Neuronal stem cell (in vitro differentiated cells): Measurements from ENCODE around the gene ZRANB1.

Source experiments
- DNase-seq: peaks from one replicate; pipeline ENCODE4 v3.0.0-alpha.2; 2013; ENCODE audit warnings: low spot score
- H2AFZ ChIP-seq: one replicate; pipeline ENCODE4 v1.6.1; 2013; ENCODE audit warnings: mild to moderate bottlenecking, low read length, inconsistent platforms
- H2AK5ac ChIP-seq: 2 replicates; pipeline ENCODE4 v1.6.1; 2013; ENCODE audit warnings: low read depth, mild to moderate bottlenecking, inconsistent platforms, low read length, moderate library complexity, mixed read lengths
- H2BK120ac ChIP-seq: 2 replicates; pipeline ENCODE4 v1.6.1; 2013; ENCODE audit warnings: low read depth, mild to moderate bottlenecking, inconsistent platforms, low read length, moderate library complexity, mixed read lengths
- H2BK12ac ChIP-seq: one replicate; pipeline ENCODE4 v1.6.1; 2013; ENCODE audit warnings: low read length, inconsistent platforms
- H2BK15ac ChIP-seq: 2 replicates; pipeline ENCODE4 v1.6.1; 2013; ENCODE audit warnings: mild to moderate bottlenecking, low read length, inconsistent platforms, mixed read lengths
- H2BK5ac ChIP-seq: one replicate; pipeline ENCODE4 v1.6.1; 2013; ENCODE audit warnings: inconsistent platforms, mild to moderate bottlenecking, low read length, moderate library complexity
- H3K14ac ChIP-seq: one replicate; pipeline ENCODE4 v1.6.1; 2013; ENCODE audit warnings: low read length, inconsistent platforms
- H3K18ac ChIP-seq: 2 replicates; pipeline ENCODE4 v1.6.1; 2013; ENCODE audit warnings: low read length, inconsistent platforms
- H3K23ac ChIP-seq: 2 replicates; pipeline ENCODE4 v1.6.1; 2013; ENCODE audit warnings: low read depth, mild to moderate bottlenecking, mixed read lengths, low read length, inconsistent platforms; ENCODE audit not compliant: poor library complexity
- H3K27ac ChIP-seq: replicated peaks from 3 replicates; pipeline ENCODE4 v1.5.1; 2013; ENCODE audit warnings: low read length, inconsistent platforms
- H3K27me3 ChIP-seq, 3 experiments: 2 replicates each; pipeline ENCODE4 v1.6.1; 2013; ENCODE audit warnings: low read length in 3 of 3, mild to moderate bottlenecking in 2 of 3, inconsistent platforms in 1 of 3, low read depth in 1 of 3, mixed read lengths in 1 of 3, moderate library complexity in 1 of 3; ENCODE audit not compliant: control insufficient read depth in 3 of 3, insufficient read depth in 3 of 3
- H3K36me3 ChIP-seq, 2 donors: replicated peaks in 1 of 2; 2 replicates each; pipeline ENCODE4 v1.6.1; 2013; ENCODE audit warnings: low read length in 2 of 2; ENCODE audit not compliant: control insufficient read depth in 2 of 2, insufficient read depth in 2 of 2
- H3K4ac ChIP-seq: 2 replicates; pipeline ENCODE4 v1.6.1; 2013; ENCODE audit warnings: inconsistent platforms, mild to moderate bottlenecking, low read length, moderate library complexity
- H3K4me1 ChIP-seq, 2 donors: 1 replicate in 1 of 2; 2 replicates in 1 of 2; pipeline ENCODE4 v1.6.1; 2013; ENCODE audit warnings: low read length in 2 of 2, low read depth in 1 of 2; ENCODE audit not compliant: control insufficient read depth in 2 of 2, insufficient read depth in 1 of 2
- H3K4me2 ChIP-seq: one replicate; pipeline ENCODE4 v1.6.1; 2013; ENCODE audit warnings: mild to moderate bottlenecking, low read length, inconsistent platforms; ENCODE audit not compliant: insufficient read depth, poor library complexity, severe bottlenecking
- H3K4me3 ChIP-seq, 2 donors: 2 replicates each; pipeline ENCODE4 v1.5.1; 2013; ENCODE audit warnings: low read length in 2 of 2, mild to moderate bottlenecking in 2 of 2, inconsistent platforms in 1 of 2, moderate library complexity in 1 of 2
- H3K79me1 ChIP-seq: one replicate; pipeline ENCODE4 v1.6.1; 2013; ENCODE audit warnings: low read depth, mild to moderate bottlenecking, inconsistent platforms, low read length, moderate library complexity
- H3K9ac ChIP-seq: one replicate; pipeline ENCODE4 v1.6.1; 2013; ENCODE audit warnings: mild to moderate bottlenecking, low read depth, low read length, inconsistent platforms; ENCODE audit not compliant: poor library complexity
- H3K9me3 ChIP-seq, 2 donors: replicated peaks in 1 of 2; 2 replicates each; pipeline versions ENCODE3 to v1.6.1; 2013; ENCODE audit warnings: low read length in 2 of 2, mild to moderate bottlenecking in 2 of 2, inconsistent platforms in 1 of 2, low read depth in 1 of 2, mixed read lengths in 1 of 2, moderate library complexity in 1 of 2; ENCODE audit not compliant: control insufficient read depth in 2 of 2, insufficient read depth in 1 of 2
- H4K8ac ChIP-seq: one replicate; pipeline ENCODE4 v1.6.1; 2013; ENCODE audit warnings: low read depth, mild to moderate bottlenecking, inconsistent platforms, low read length, moderate library complexity
- H4K91ac ChIP-seq: one replicate; pipeline ENCODE4 v1.6.1; 2013; ENCODE audit warnings: low read length, low read depth, mild to moderate bottlenecking, inconsistent platforms; ENCODE audit not compliant: poor library complexity
- WGBS, 2 donors: extraction: QIAGEN DNeasy Blood & Tissue Kit; methylation state at CpG; one replicate each; pipeline ENCODE4 v1.1.7; 2013; ENCODE audit warnings: missing lambda C conversion rate in 2 of 2, mixed read lengths in 1 of 2; ENCODE audit not compliant: insufficient read length in 2 of 2, insufficient replicate concordance in 1 of 2; ENCODE audit errors: extremely low coverage in 2 of 2; 5-methylcytosine and 5-hydroxymethylcytosine counted together

The ZRANB1 gene

GRCh38 chr10:124918906-124919305 is 23.0 kb upstream of the ZRANB1 start:
- Histone ChIP-seq H3K36me3 (peaks cover 0 to 14% of the 10 kb centered on the region in 2 donors), H3K27ac (no peak overlapping the region), H4K8ac (no peak overlapping the region), H3K4me1 (peaks cover 3 to 6% of the 10 kb centered on the region in 2 donors), H3K18ac (no peak overlapping the region), H2BK15ac (no peak overlapping the region), H3K23ac (no peak overlapping the region), H4K91ac (no peak overlapping the region), H3K4ac (no peak overlapping the region), H2AK5ac (no peak overlapping the region), H3K9ac (no peak overlapping the region), H2BK5ac (no peak overlapping the region), H2AFZ (no peak overlapping the region), H3K27me3 (no peaks in the 10 kb centered on the region), H3K4me3 (peak overlapping the region in 1 of 2 donors; percentile 86), H3K79me1 (peaks cover 3% of the 10 kb centered on the region), H2BK12ac (no peak overlapping the region), H3K9me3 (no peaks in the 10 kb centered on the region), H3K14ac (no peak overlapping the region), H3K4me2 (no peak overlapping the region), H2BK120ac (no peak overlapping the region)
- no CpG with 5 or more reads among the region's 3 CpGs for WGBS, 2 donors
- DNase-seq, result no peak

GRCh38 chr10:124921261-124921660 is 20.7 kb upstream of the ZRANB1 start:
- no peak overlapping the region for H2BK120ac ChIP-seq

GRCh38 chr10:124923684-124924083 is 18.2 kb upstream of the ZRANB1 start:
- H2AK5ac ChIP-seq, result no peak overlapping the region
- H2BK120ac ChIP-seq, result no peak overlapping the region
- H3K4me3 ChIP-seq, result no peak overlapping the region
- no peak overlapping the region for H2BK15ac ChIP-seq
- no CpG with 5 or more reads among the region's 5 CpGs for WGBS, 2 donors
- no peak overlapping the region for H3K23ac ChIP-seq
- H3K79me1 ChIP-seq, result peaks cover 4% of the 10 kb centered on the region
- H3K9me3 ChIP-seq, result peaks cover 0 to 3% of the 10 kb centered on the region in 2 donors
- no peak overlapping the region for H3K4ac ChIP-seq
- no peak for DNase-seq
- peaks cover 0 to under 1% of the 10 kb centered on the region in 2 donors for H3K4me1 ChIP-seq
- H3K18ac ChIP-seq, result no peak overlapping the region
- no peak overlapping the region for H3K14ac ChIP-seq
- peaks cover 0 to 27% of the 10 kb centered on the region in 2 donors for H3K36me3 ChIP-seq
- no peak overlapping the region for H4K8ac ChIP-seq
- no peak overlapping the region for H2AFZ ChIP-seq
- H3K9ac ChIP-seq, result no peak overlapping the region
- H3K27me3 ChIP-seq, result no peaks in the 10 kb centered on the region
- H3K27ac ChIP-seq, result no peak overlapping the region
- H2BK12ac ChIP-seq, result no peak overlapping the region
- H4K91ac ChIP-seq, result no peak overlapping the region
- no peak overlapping the region for H3K4me2 ChIP-seq
- H2BK5ac ChIP-seq, result no peak overlapping the region

More at GRCh38 chr10:124921261-124921660, 20.7 kb upstream of the ZRANB1 start:
- no peak overlapping the region for H4K91ac ChIP-seq
- peaks cover 1 to 5% of the 10 kb centered on the region in 2 donors for H3K4me1 ChIP-seq
- no peaks in the 10 kb centered on the region for H3K9me3 ChIP-seq
- H3K27me3 ChIP-seq, result no peaks in the 10 kb centered on the region
- no peak overlapping the region for H2BK12ac ChIP-seq
- H2AK5ac ChIP-seq, result no peak overlapping the region
- H3K4me3 ChIP-seq, result no peak overlapping the region
- WGBS, 2 donors, result no CpG with 5 or more reads among the region's 1 CpG
- peaks cover 0 to 15% of the 10 kb centered on the region in 2 donors for H3K36me3 ChIP-seq
- H3K14ac ChIP-seq, result no peak overlapping the region
- H3K18ac ChIP-seq, result no peak overlapping the region
- no peak overlapping the region for H4K8ac ChIP-seq
- DNase-seq, result no peak
- peaks cover 3% of the 10 kb centered on the region for H3K79me1 ChIP-seq
- no peak overlapping the region for H2BK15ac ChIP-seq
- no peak overlapping the region for H3K27ac ChIP-seq
- H2BK5ac ChIP-seq, result no peak overlapping the region
- H3K23ac ChIP-seq, result no peak overlapping the region
- no peak overlapping the region for H3K9ac ChIP-seq
- H3K4ac ChIP-seq, result no peak overlapping the region
- no peak overlapping the region for H2AFZ ChIP-seq
- no peak overlapping the region for H3K4me2 ChIP-seq

- Histone ChIP-seq H2BK5ac (no peak overlapping the region), H3K27ac (no peak overlapping the region), H3K4ac (no peak overlapping the region), H2BK15ac (no peak overlapping the region), H3K79me1 (peaks cover 10% of the 10 kb centered on the region), H3K9ac (no peak overlapping the region), H2BK120ac (no peak overlapping the region), H2BK12ac (no peak overlapping the region), H4K91ac (no peak overlapping the region), H2AFZ (no peak overlapping the region), H2AK5ac (no peak overlapping the region), H3K4me3 (no peak overlapping the region), H3K9me3 (peaks cover 0 to 19% of the 10 kb centered on the region in 2 donors), H3K36me3 (peaks cover 0 to 39% of the 10 kb centered on the region in 2 donors), H4K8ac (no peak overlapping the region), H3K14ac (no peak overlapping the region), H3K18ac (no peak overlapping the region), H3K23ac (no peak overlapping the region), H3K27me3 (no peaks in the 10 kb centered on the region), H3K4me1 (no peaks in the 10 kb centered on the region), H3K4me2 (no peak overlapping the region)
- DNase-seq, result no peak
- WGBS, 2 donors, result no CpG with 5 or more reads among the region's 5 CpGs
Measured at GRCh38 chr10:124926548-124926947, 15.4 kb upstream of the ZRANB1 start.
